Mucosa of stomach (tissue), 1 donor: ENCODE data around the gene MDC1.

Source experiments
- H3K27me3 ChIP-seq: one replicate; pipeline ENCODE4 v1.7.0; 2013; ENCODE audit warnings: mild to moderate bottlenecking, low read length; ENCODE audit not compliant: control insufficient read depth, insufficient read depth
- H3K36me3 ChIP-seq: one replicate; pipeline ENCODE4 v1.7.0; 2013; ENCODE audit warnings: low read length; ENCODE audit not compliant: control insufficient read depth, insufficient read depth
- H3K4me1 ChIP-seq: one replicate; pipeline ENCODE4 v1.7.0; 2013; ENCODE audit warnings: mild to moderate bottlenecking, low read length; ENCODE audit not compliant: control insufficient read depth, insufficient read depth
- H3K4me3 ChIP-seq: one replicate; pipeline ENCODE4 v1.7.0; 2013; ENCODE audit warnings: low read length
- H3K9ac ChIP-seq: one replicate; pipeline ENCODE4 v1.7.0; 2013; ENCODE audit warnings: mild to moderate bottlenecking, low read length, moderate library complexity
- H3K9me3 ChIP-seq: one replicate; pipeline ENCODE4 v1.7.0; 2013; ENCODE audit warnings: mild to moderate bottlenecking, low read length, moderate library complexity; ENCODE audit not compliant: control insufficient read depth
- donor health status: Pancreatic carcinoma.

The MDC1 gene

GRCh38 chr6:30685157-30686008, 31.7 kb downstream of the MDC1 start:
- H3K4me3 ChIP-seq, result peak overlapping the region; percentile 55
- H3K4me1 ChIP-seq, result peaks cover 42% of the 10 kb centered on the region
- H3K9me3 ChIP-seq, result no peaks in the 10 kb centered on the region
- peak overlapping the region; percentile 71 for H3K9ac ChIP-seq
- no peaks in the 10 kb centered on the region for H3K36me3 ChIP-seq
- H3K27me3 ChIP-seq, result peaks cover 3% of the 10 kb centered on the region

GRCh38 chr6:30684386-30685156, 32.5 kb downstream of the MDC1 start:
- peak overlapping the region; percentile 55 for H3K4me3 ChIP-seq
- no peaks in the 10 kb centered on the region for H3K36me3 ChIP-seq
- peaks cover 38% of the 10 kb centered on the region for H3K4me1 ChIP-seq
- H3K9ac ChIP-seq, result peak overlapping the region; percentile 71
- no peaks in the 10 kb centered on the region for H3K9me3 ChIP-seq
- peaks cover 6% of the 10 kb centered on the region for H3K27me3 ChIP-seq

- H3K27me3 ChIP-seq, result peaks cover 8% of the 10 kb centered on the region
- peak overlapping the region; percentile 19 for H3K4me3 ChIP-seq
- peak overlapping the region; percentile 60 for H3K9ac ChIP-seq
- H3K4me1 ChIP-seq, result peaks cover 43% of the 10 kb centered on the region
- no peaks in the 10 kb centered on the region for H3K36me3 ChIP-seq
- no peaks in the 10 kb centered on the region for H3K9me3 ChIP-seq
Measured at GRCh38 chr6:30683980-30684338, 33.1 kb downstream of the MDC1 start.

GRCh38 chr6:30683183-30683979, 33.7 kb downstream of the MDC1 start:
- Histone ChIP-seq H3K9ac (peak overlapping the region; percentile 60), H3K36me3 (no peaks in the 10 kb centered on the region), H3K4me1 (peaks cover 39% of the 10 kb centered on the region), H3K9me3 (no peaks in the 10 kb centered on the region), H3K27me3 (peaks cover 8% of the 10 kb centered on the region), H3K4me3 (peak overlapping the region; percentile 19)

GRCh38 chr6:30682143-30683117, 34.7 kb downstream of the MDC1 start:
- no peaks in the 10 kb centered on the region for H3K9me3 ChIP-seq
- H3K27me3 ChIP-seq, result peaks cover 5% of the 10 kb centered on the region
- no peak overlapping the region for H3K4me3 ChIP-seq
- H3K36me3 ChIP-seq, result no peaks in the 10 kb centered on the region
- H3K4me1 ChIP-seq, result peaks cover 31% of the 10 kb centered on the region
- H3K9ac ChIP-seq, result peak overlapping the region; percentile 60

GRCh38 chr6:30681766-30682142, 35.3 kb downstream of the MDC1 start:
- peaks cover 5% of the 10 kb centered on the region for H3K27me3 ChIP-seq
- H3K4me3 ChIP-seq, result no peak overlapping the region
- H3K4me1 ChIP-seq, result peaks cover 30% of the 10 kb centered on the region
- H3K9me3 ChIP-seq, result no peaks in the 10 kb centered on the region
- H3K9ac ChIP-seq, result peak overlapping the region; percentile 60
- no peaks in the 10 kb centered on the region for H3K36me3 ChIP-seq

GRCh38 chr6:30679765-30680535, 37.1 kb downstream of the MDC1 start:
- H3K9ac ChIP-seq, result peak overlapping the region; percentile 45
- no peaks in the 10 kb centered on the region for H3K9me3 ChIP-seq
- H3K4me3 ChIP-seq, result no peak overlapping the region
- peaks cover 19% of the 10 kb centered on the region for H3K4me1 ChIP-seq
- H3K36me3 ChIP-seq, result no peaks in the 10 kb centered on the region
- H3K27me3 ChIP-seq, result peaks cover 5% of the 10 kb centered on the region

GRCh38 chr6:30678964-30679726, 37.9 kb downstream of the MDC1 start:
- peaks cover 16% of the 10 kb centered on the region for H3K4me1 ChIP-seq
- H3K4me3 ChIP-seq, result no peak overlapping the region
- H3K9me3 ChIP-seq, result no peaks in the 10 kb centered on the region
- peak overlapping the region; percentile 45 for H3K9ac ChIP-seq
- peaks cover 5% of the 10 kb centered on the region for H3K27me3 ChIP-seq
- no peaks in the 10 kb centered on the region for H3K36me3 ChIP-seq

GRCh38 chr6:30676660-30677285, 40.3 kb downstream of the MDC1 start:
- Histone ChIP-seq H3K9me3 (no peaks in the 10 kb centered on the region), H3K9ac (no peak overlapping the region), H3K4me3 (no peak overlapping the region), H3K27me3 (peaks cover 5% of the 10 kb centered on the region), H3K4me1 (peaks cover 15% of the 10 kb centered on the region), H3K36me3 (no peaks in the 10 kb centered on the region)
